Stomach (tissue), 4 donors: Measurements from ENCODE around the gene TFAP2A.

Source experiments
- CTCF ChIP-seq, 7 experiments: fragments of 450-650 bp in 4 of 7; fragments of 200-600 bp in 3 of 7; sonication (generic) in 3 of 7; IDR thresholded peaks; one replicate each; pipeline ENCODE4 v1.5.1; 2016 to 2019; ENCODE audit warnings: antibody characterized with exemption in 7 of 7, control low read depth in 2 of 7, mild to moderate bottlenecking in 1 of 7
- POLR2A ChIP-seq, 4 donors: fragments of 450-650 bp; IDR thresholded peaks; one replicate each; pipeline ENCODE4 v1.6.1; 2016; ENCODE audit warnings: antibody characterized with exemption in 4 of 4, control low read depth in 2 of 4, mild to moderate bottlenecking in 1 of 4, moderate library complexity in 1 of 4

- TF ChIP-seq CTCF (IDR thresholded peaks at IDR 0.05) (no peak), POLR2A (IDR thresholded peaks at IDR 0.05) (no peak)
Observed at GRCh38 chr6:10351791-10352190, 63.1 kb downstream of the TFAP2A start.
